GM23338 (cell line): ENCODE results near the gene RAB31. TPM values are rescaled to one million over a fixed set of nuclear protein-coding genes. Genes with fewer than 3 reads are reported as not detected.

Experiments
- ATAC-seq: fragments of 200-7000 bp; cut with Tn5 transposase; 3 replicates; pipeline ENCODE4 v1.9.1; 2020
- DNase-seq: peaks from one replicate; pipeline ENCODE4 v3.0.0-alpha.2; 2015; ENCODE audit warnings: low spot score
- H2AFZ ChIP-seq: fragments of 200-600 bp; sonication (generic); 2 replicates; pipeline ENCODE4 v1.8.0; 2016; ENCODE audit warnings: antibody characterized with exemption, mild to moderate bottlenecking, moderate library complexity
- H3F3A ChIP-seq: fragments of 200-600 bp; sonication (generic); replicated peaks from 2 replicates; pipeline ENCODE4 v1.8.0; 2017; ENCODE audit warnings: antibody characterized with exemption, mixed run types, low read depth
- H3K27ac ChIP-seq: fragments of 200-600 bp; sonication (generic); 2 replicates; pipeline ENCODE4 v1.6.1; 2016; ENCODE audit warnings: low read depth
- H3K27me3 ChIP-seq: fragments of 200-600 bp; sonication (generic); 2 replicates; pipeline ENCODE4 v1.8.0; 2016; ENCODE audit warnings: mild to moderate bottlenecking, mixed run types, moderate library complexity; ENCODE audit not compliant: insufficient read depth
- H3K36me3 ChIP-seq: fragments of 200-600 bp; sonication (generic); 2 replicates; pipeline ENCODE4 v1.8.0; 2016; ENCODE audit warnings: mild to moderate bottlenecking; ENCODE audit not compliant: insufficient read depth
- H3K4me1 ChIP-seq: fragments of 200-600 bp; sonication (generic); 2 replicates; pipeline ENCODE4 v1.8.0; 2016; ENCODE audit warnings: mild to moderate bottlenecking, moderate library complexity; ENCODE audit not compliant: insufficient read depth
- H3K4me2 ChIP-seq: fragments of 200-600 bp; sonication (generic); 2 replicates; pipeline ENCODE4 v1.7.1; 2017; ENCODE audit warnings: mixed run types
- H3K4me3 ChIP-seq: fragments of 200-600 bp; sonication (generic); 2 replicates; pipeline ENCODE4 v1.6.1; 2016; ENCODE audit warnings: mixed run types
- H3K79me2 ChIP-seq: fragments of 200-600 bp; sonication (generic); replicated peaks from 2 replicates; pipeline ENCODE4 v1.8.0; 2017; ENCODE audit warnings: mild to moderate bottlenecking; ENCODE audit not compliant: insufficient read depth
- H3K9me2 ChIP-seq: fragments of 200-600 bp; sonication (generic); 2 replicates; pipeline ENCODE4 v1.8.0; 2017; ENCODE audit not compliant: insufficient read depth
- H4K20me1 ChIP-seq: fragments of 200-600 bp; sonication (generic); replicated peaks from 2 replicates; pipeline ENCODE4 v1.8.0; 2017; ENCODE audit warnings: mild to moderate bottlenecking; ENCODE audit not compliant: insufficient read depth
- H3K27ac Mint-ChIP-seq: 2 replicates; pipeline ENCODE4 v1.8.0; 2020; ENCODE audit warnings: inconsistent platforms, mild to moderate bottlenecking, moderate library complexity, mixed read lengths
- H3K27me3 Mint-ChIP-seq: 3 replicates; pipeline ENCODE4 v1.8.0; 2022; ENCODE audit warnings: low read depth, mild to moderate bottlenecking, moderate library complexity, mixed read lengths, inconsistent platforms; ENCODE audit not compliant: insufficient read depth, poor library complexity
- H3K36me3 Mint-ChIP-seq: 3 replicates; pipeline ENCODE4 v1.8.0; 2021; ENCODE audit warnings: low read depth, mild to moderate bottlenecking, inconsistent platforms, moderate library complexity, mixed read lengths
- H3K4me1 Mint-ChIP-seq: 3 replicates; pipeline ENCODE4 v1.8.0; 2020; ENCODE audit warnings: mild to moderate bottlenecking, inconsistent platforms, mixed read lengths
- H3K4me3 Mint-ChIP-seq: 3 replicates; pipeline ENCODE4 v1.8.0; 2021; ENCODE audit warnings: moderate library complexity, mild to moderate bottlenecking, inconsistent platforms, mixed read lengths
- H3K9me3 Mint-ChIP-seq: 3 replicates; pipeline ENCODE4 v1.8.0; 2020; ENCODE audit warnings: moderate library complexity, mild to moderate bottlenecking, inconsistent platforms, mixed read lengths
- CREB1 ChIP-seq: fragments of 250-450 bp; sonication (Bioruptor Pico); IDR thresholded peaks from 2 replicates; pipeline ENCODE4 v1.5.0; 2020; ENCODE audit warnings: low read depth, mild to moderate bottlenecking, moderate library complexity
- CTCF ChIP-seq, 2 experiments: fragments of 200-600 bp in 1 of 2; sonication (generic) in 1 of 2; conservative IDR thresholded peaks; 2 replicates each; pipeline versions ENCODE4 v1.5.1 to v1.6.1; 2016 to 2017; ENCODE audit warnings: antibody characterized with exemption in 2 of 2, low read depth in 2 of 2, mild to moderate bottlenecking in 2 of 2, moderate library complexity in 1 of 2
- ETS1 ChIP-seq: IDR thresholded peaks from 2 replicates; pipeline ENCODE4 v1.6.1; 2016; ENCODE audit warnings: antibody characterized with exemption
- EZH2phosphoT487 ChIP-seq: fragments of 200-600 bp; sonication (generic); IDR thresholded peaks from one replicate; pipeline ENCODE4 v1.8.1; 2018; ENCODE audit warnings: antibody characterized with exemption; ENCODE audit not compliant: unreplicated experiment
- JUNB ChIP-seq: IDR thresholded peaks from one replicate; pipeline ENCODE4 v1.6.1; 2016; ENCODE audit warnings: antibody characterized with exemption; ENCODE audit not compliant: unreplicated experiment
- NANOG ChIP-seq: IDR thresholded peaks from 2 replicates; pipeline ENCODE4 v1.6.1; 2016; ENCODE audit warnings: antibody characterized with exemption, borderline replicate concordance
- POLR2AphosphoS5 ChIP-seq: IDR thresholded peaks from 2 replicates; pipeline ENCODE4 v1.6.1; 2016; ENCODE audit warnings: antibody characterized with exemption, low read depth
- REST ChIP-seq: IDR thresholded peaks from one replicate; pipeline ENCODE4 v1.6.1; 2018; ENCODE audit warnings: antibody characterized with exemption; ENCODE audit not compliant: unreplicated experiment
- STAT1 ChIP-seq: IDR thresholded peaks from one replicate; pipeline ENCODE4 v1.6.1; 2016; ENCODE audit warnings: antibody characterized with exemption; ENCODE audit not compliant: unreplicated experiment
- ZNF114 ChIP-seq: fragments of 250-450 bp; sonication (Bioruptor Pico); IDR thresholded peaks from 2 replicates; pipeline ENCODE4 v1.5.0; 2020; ENCODE audit warnings: mild to moderate bottlenecking, moderate library complexity
- polyA plus RNA-seq: library from polyadenylated mRNA; unstranded; fragments of >200 nt; fragmentation: Nextera tagmentation; extraction: Ambion mirVana; gene quantifications from 2 replicates; pipeline ENCODE4 v1.2.1, GENCODE V29; 2016
- total RNA-seq: library from RNA; depleted of rRNA; stranded (reverse); fragments of >200 nt; shearing (Covaris generic); gene quantifications from 2 replicates; pipeline ENCODE4 v1.2.3, GENCODE V29; 2014

RAB31 gene
- total and polyA plus RNA-seq, 2 experiments from 2014 or later = 33.8 to 46.1 TPM

- no peak for TF ChIP-seq CTCF (conservative IDR thresholded peaks at IDR 0.05; ENCODE audit: low read depth in 2 of 2)
- TF ChIP-seq POLR2AphosphoS5 = no peak
- no peak for TF ChIP-seq NANOG
- TF ChIP-seq REST = no peak
- no peak for TF ChIP-seq ETS1
- no peak for TF ChIP-seq CREB1 (CRISPR knock-in tag)
- TF ChIP-seq ZNF114 (CRISPR knock-in tag) = no peak
These were observed 65.0 kb downstream of the RAB31 start (continued) for GRCh38 chr18:9772847-9773677.

GRCh38 chr18:9774150-9774549 is 66.0 kb downstream of the RAB31 start:
- DNase-seq = peak; percentile 15
- Histone ChIP-seq H3K27ac (no peak overlapping the region), H3K9me2 (no peaks in the 10 kb centered on the region), H3K4me2 (no peak overlapping the region), H3F3A (no peaks in the 10 kb centered on the region), H3K4me3 (no peak overlapping the region), H3K4me1 (peaks cover 6% of the 10 kb centered on the region), H2AFZ (no peak overlapping the region), H4K20me1 (peaks cover 3% of the 10 kb centered on the region; the same call in 1 of the 2 replicates), H3K36me3 (no peaks in the 10 kb centered on the region), H3K79me2 (0 out of 2 replicates have a peak, but pooled peaks cover 3% of the 10 kb centered on the region), H3K27me3 (no peaks in the 10 kb centered on the region)
- TF ChIP-seq STAT1 = no peak
- no peak for TF ChIP-seq JUNB
- TF ChIP-seq NANOG = no peak
- TF ChIP-seq EZH2phosphoT487 = no peak
- no peak for TF ChIP-seq POLR2AphosphoS5
- Mint-ChIP-seq H3K4me3 (no peak overlapping the region), H3K27ac (no peak overlapping the region), H3K27me3 (peaks cover 13% of the 10 kb centered on the region), H3K9me3 (no peaks in the 10 kb centered on the region), H3K36me3 (no peaks in the 10 kb centered on the region), H3K4me1 (peaks cover 23% of the 10 kb centered on the region)
- ATAC-seq = peak; percentile 17
